Left colon (tissue), 2 donors: ENCODE data around the gene METTL5. TPM values are rescaled to one million over a fixed set of nuclear protein-coding genes. Genes with fewer than 3 reads are reported as not detected.
"Not testable (repeated sequence)": the region's sequence is repeated elsewhere in the genome, so short reads cannot be mapped to it uniquely, and the experiment has no call there.

Experiments
- ATAC-seq: fragments of 200-7000 bp; cut with Tn5 transposase; one replicate; pipeline ENCODE4 v1.9.1; 2020; ENCODE audit warnings: mild to moderate bottlenecking, moderate library complexity
- DNase-seq, 2 donors: peaks; one replicate each; pipeline ENCODE4 v3.0.0-alpha.2; 2020
- intact Hi-C, 2 donors: fragments of 100-400 bp; cut with DNase I in 1 of 2; cut with micrococcal nuclease in 1 of 2; formaldehyde crosslinking; loops; one replicate each; pipeline versions ENCODE4 v1.11.2 to v1.14.0; 2022; cut with DNase I, micrococcal nuclease
- long read RNA-seq: library from polyadenylated mRNA; unstranded; transcript quantifications from one replicate; pipeline ENCODE4 v2.0.0, GENCODE V29; 2021
- total RNA-seq, 2 donors: library from RNA; stranded (reverse); fragmentation: NEBNext Ultra II Directional; extraction: Animal tissue kit (Norgen Biotek cat#: 25700); gene quantifications; one replicate each; pipeline ENCODE4 v1.2.1, GENCODE V29; 2021
- donor health status: DM: no; HTN: no; CAD: no.
- donor health status: DM: yes; HTN: yes; CAD: no.

METTL5 gene
- 10 to 100 TPM; 42.2 to 44.7 TPM for total RNA-seq
- long read RNA-seq, transcript METTL5-203 (8 exons, 800 nt), result major isoform, 11 of 24 reads
- long read RNA-seq, transcript METTL5-206 (8 exons, 880 nt), result minor isoform, 10 of 24 reads
- long read RNA-seq, partial matches to known transcripts, result 0 of 24 reads
- long read RNA-seq, other reads (novel, unspliced or antisense), result 0 of 24 reads

DNA sequence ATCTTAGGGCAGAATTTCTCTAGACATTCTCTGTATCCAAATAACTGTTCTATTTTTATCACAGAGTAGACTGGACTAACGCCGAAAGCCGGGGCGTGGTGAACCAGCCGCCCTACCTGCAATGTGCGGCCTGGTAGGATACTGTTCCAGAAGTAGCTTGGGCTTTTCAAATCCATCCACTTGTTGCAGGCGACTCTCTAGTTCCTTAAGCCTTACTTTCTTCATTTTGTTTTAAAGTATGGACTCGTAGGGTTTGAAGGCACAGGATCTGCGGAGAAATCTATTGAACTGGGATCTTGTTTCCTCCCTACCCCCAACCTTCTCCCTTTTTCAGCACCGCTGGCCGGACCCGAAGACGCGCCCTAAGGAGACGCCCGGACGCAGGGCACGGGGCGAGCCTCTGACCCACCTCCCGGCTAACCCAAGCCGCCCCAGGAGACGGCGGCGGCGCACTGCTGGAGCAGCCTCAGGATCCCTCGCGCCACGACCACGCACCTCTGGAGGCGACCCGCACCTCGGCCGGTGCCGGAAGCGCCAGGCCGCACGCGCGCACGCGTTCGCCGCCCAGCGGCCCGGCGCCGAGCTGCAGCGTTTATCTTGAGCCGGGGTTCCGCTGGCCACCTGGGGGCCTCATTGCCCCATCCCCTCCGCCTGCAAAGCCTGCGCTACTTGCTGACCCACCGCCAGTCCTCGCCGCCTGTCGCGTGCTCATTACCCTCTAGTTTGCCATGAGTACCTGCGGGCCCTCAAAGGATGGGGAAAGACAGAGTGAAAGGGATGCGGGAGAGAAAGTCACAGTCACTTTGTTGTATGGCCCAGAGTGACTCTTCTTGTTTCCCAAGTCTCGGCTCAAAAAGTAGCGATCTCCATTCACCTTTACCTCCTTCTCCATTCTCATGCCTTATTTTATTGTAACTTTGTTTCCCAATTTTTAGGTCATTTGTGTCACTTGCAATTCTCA lies at the start of gene METTL5:
METTL5 (minus strand) TSS at position 533 of the 961 bp plus-strand sequence; CDS start at position 225, 308 bp downstream.
- intact Hi-C loops, result loop anchor here in 1 of 2 donors (10.0 kb wide), 1 partner anchor 100 kb away; no protein-coding TSS in a partner anchor
- DNase-seq, result peak; percentile 70 to 85
- ATAC-seq, result peak; percentile 75

DNA sequence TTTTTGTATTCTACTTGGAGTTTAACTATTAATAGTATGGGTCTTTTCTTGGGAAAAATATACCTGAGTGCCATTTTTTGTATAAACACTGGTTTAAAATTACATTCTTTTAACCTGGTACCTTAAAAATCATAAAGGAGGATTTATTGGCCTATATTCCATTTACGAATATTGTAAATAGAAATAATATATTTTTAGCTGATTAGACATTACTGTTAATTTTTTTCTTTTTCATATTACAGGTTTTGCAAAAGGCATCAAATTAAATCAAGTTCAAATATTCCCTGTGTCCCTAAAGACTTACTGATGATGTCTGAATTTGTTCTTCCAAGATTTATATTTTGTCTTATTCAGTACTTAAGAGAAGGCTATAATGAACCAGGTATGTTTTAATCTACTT lies 47.3 kb upstream of the METTL5 start:
- no peak for DNase-seq
- intact Hi-C loops, result no loop called here
- no peak for ATAC-seq

DNA sequence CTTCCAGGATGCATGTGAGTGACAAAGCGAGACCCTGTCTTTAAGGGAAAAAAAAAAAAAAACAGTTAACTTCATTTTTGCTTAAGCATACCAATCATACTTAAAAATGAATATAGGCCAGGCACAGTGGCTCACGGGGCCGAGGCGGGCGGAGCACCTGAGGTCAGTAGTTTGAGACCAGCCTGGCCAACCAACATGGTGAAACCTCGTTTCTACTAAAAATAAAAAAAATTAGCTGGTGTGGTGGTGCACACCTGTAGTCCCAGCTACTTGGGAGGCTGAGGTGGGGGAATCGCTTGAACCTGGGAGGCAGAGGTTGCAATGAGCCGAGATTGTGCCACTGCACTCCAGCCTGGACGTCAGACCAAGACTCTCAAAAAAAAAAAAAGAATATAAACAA lies 46.7 kb upstream of the METTL5 start:
- ATAC-seq, intact Hi-C loops, DNase-seq: not testable (repeated sequence)

DNA sequence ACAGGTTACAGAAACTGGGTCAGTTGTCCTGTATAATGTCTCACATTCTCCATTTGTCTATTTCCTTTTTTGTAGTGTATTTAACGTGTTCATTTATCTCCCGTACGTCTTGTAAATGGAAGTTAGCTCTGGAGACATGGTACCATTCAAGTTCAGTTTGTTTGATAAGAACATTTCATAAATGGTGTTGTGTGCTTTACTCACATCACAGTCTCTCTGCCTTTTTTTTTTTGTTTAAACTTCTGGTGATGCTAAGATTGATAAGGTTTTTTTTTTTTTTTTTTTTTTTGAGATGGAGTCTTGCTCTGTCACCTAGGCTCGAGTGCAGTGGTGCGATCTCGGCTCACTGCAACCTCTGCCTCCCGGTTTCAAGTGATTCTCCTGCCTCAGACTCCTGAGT lies 44.2 kb upstream of the METTL5 start:
- intact Hi-C loops, result no loop called here
- DNase-seq (no peak), ATAC-seq (no peak)

DNA sequence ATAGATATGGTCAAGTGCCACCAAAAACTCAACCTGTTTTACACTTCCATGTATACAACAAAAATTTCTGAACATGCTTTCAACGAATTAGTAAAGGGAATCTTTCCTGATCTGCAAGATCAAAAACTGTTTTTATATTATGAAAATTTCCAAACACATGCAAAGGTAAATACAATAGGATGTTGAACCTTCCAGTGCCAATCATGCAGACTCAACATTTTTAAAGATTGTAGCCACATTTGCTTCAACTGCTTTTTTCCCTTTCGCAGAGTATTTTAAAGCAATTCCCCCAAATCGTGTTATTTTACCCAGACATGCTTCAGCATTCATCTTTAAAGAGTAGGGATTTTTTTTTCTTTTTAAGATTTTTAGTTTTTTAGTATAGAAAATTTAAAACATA lies 42.9 kb upstream of the METTL5 start:
- no peak for DNase-seq
- intact Hi-C loops, result no loop called here
- ATAC-seq, result no peak

DNA sequence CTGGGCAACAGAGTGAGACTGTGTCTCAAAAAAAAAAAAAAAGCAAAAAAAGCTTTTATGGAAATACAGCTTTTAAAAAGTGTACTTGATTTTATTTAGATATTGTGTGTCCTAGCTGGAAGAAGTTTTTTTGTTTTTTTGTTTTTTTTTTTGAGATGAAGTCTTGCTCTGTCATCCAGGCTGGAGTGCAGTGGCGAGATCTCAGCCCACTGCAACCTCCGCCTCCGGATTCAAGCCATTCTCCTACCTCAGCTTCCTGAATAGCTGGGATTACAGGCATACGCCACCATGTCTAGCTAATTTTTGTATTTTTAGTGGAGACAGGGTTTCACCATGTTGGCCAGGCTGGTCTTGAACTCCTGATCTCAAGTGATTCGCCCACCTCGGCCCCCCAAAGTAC lies 41.5 kb upstream of the METTL5 start:
- intact Hi-C loops, DNase-seq: not testable (repeated sequence)

DNA sequence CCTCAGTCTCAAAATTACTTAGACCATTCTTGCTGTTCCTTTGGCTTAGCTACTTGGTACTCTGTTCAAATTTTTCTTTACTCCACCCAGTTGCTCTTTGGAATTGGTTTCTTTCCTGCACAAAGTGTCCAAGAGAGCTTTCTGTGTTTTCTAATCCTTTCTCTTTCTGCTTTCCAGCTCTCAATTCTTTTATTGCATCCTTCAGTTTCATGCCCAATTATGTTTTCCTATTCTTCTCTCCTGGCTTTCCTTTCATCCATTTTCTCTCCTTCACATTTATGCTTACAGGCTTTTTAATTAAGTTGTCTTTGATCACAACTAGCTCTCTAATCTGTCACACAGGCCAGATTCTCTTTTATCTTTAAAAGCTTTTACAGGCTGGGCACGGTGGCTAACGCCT lies 40.8 kb upstream of the METTL5 start:
- no peak for ATAC-seq
- no peak for DNase-seq
- intact Hi-C loops, result no loop called here

More for the DNA sequence above, 41.5 kb upstream of the METTL5 start:
- ATAC-seq, result not testable (repeated sequence)

DNA sequence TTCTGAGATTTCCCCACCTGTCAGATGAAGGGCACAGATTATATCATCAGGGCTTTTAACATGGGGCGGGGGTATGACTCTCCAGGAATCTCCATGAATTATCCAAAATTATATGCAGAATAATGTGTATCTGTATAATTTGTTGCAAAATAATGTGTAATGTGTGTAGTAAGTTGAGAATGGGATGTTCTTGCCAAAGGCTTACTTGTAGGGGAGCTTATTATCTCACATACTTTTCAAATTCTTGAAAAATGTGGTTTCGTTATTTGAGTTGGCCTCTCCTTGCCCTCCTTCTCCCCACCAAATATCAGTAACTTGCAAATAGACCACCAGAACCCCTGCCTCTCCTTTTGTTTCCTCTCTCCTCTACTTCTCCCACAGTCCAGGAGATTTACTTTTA lies 38.1 kb upstream of the METTL5 start:
- ATAC-seq (no peak), DNase-seq (no peak)
- intact Hi-C loops, result no loop called here

DNA sequence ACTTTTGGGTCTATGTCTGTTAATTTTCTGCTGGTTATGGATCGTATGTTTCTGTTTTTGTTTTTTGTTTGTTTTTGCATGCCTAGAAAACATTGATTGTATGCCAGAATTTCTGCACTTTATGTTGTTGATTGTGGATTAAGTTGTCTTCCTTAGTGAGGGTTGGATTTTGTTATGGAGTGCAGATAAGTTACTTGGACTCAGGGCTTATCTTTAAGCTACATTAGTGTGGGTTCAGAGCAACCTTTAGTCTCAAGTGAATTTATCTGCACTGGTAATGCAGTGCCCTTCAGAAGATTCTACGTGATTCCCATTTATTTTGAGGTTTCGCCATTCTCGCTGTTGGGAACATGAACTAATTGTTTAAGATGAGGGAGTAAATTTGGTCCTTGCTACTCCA lies 35.4 kb upstream of the METTL5 start:
- ATAC-seq (no peak), DNase-seq (no peak)
- intact Hi-C loops, result no loop called here

DNA sequence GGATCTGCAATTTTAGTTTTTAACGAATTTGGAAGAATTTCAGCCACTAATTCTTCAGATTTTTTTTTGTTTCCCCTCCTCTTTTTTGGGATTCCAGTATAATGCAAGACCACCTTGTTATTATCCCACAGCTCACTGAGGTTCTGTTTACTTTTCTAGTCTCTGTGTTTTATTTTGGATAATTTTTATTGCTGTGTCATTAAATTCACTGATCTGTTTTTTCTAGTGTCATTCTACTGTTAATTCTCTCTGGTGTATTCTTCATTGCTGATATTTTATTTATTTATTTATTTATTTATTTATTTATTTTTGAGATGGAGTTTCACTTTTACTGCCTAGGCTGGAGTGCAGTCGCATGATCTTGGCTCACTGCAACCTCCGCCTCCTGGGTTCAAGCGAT lies 34.7 kb upstream of the METTL5 start:
- DNase-seq (no peak), ATAC-seq (no peak)
- intact Hi-C loops, result no loop called here

DNA sequence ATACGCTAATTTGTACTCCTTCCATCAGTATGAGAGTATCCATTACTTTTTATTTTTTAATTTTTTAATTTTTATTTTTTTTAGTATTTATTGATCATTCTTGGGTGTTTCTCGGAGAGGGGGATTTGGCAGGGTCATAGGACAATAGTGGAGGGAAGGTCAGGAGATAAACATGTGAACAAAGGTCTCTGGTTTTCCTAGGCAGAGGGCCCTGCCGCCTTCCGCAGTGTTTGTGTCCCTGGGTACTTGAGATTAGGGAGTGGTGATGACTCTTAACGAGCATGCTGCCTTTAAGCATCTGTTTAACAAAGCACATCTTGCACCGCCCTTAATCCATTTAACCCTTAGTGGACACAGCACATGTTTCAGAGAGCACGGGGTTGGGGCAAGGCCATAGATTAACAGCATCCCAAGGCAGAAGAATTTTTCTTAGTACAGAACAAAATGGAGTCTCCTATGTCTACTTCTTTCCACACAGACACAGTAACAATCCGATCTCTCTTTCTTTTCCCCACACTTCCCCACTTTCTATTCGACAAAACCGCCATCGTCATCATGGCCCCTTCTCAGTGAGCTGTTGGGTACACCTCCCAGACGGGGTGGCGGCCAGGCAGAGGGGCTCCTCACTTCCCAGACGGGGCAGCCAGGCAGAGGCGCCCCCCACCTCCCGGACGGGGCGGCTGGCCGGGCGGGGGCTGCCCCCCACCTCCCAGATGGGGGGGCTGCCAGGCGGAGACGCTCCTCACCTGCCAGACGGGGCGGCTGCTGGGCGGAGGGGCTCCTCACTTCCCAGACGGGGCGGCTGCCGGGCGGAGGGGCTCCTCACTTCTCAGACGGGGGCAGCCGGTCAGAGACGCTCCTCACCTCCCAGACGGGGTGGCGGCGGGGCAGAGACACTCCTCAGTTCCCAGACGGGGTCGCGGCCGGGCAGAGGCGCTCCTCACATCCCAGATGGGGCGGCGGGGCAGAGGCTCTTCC lies 30.9 kb upstream of the METTL5 start:
- ATAC-seq, intact Hi-C loops: not testable (repeated sequence)

DNA sequence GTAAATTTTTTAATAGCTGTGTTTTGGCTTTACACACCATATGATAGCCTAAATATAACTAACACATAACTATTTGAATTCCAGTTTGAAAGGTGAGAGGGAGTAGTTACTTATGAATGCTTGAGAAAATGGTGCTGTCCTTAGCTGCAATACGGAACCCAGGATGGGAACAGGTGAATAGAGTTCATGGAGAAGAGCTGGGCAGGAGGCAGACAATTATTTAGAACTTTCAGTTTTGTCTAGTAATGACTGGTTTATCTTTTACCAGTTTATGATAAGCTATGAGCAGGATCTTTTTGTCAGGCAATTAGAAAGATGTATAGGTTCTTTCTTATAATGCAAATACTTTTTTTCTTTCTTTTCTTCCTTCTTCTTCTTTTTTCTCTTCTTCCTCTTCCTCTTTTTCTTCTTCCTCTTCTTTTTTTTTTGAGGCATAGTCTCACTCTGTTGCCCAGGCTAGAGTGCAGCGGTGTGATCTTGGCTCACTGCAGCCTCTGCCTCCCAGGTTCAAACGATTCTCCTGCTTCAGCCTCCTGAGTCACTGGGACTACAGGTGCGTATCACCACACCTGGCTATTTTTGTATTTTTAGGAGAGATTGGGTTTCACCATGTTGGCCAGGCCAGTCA lies 28.4 kb upstream of the METTL5 start:
- DNase-seq, result no peak
- ATAC-seq, result no peak
- intact Hi-C loops, result no loop called here

More for the DNA sequence above, 30.9 kb upstream of the METTL5 start:
- not testable (repeated sequence) for DNase-seq

DNA sequence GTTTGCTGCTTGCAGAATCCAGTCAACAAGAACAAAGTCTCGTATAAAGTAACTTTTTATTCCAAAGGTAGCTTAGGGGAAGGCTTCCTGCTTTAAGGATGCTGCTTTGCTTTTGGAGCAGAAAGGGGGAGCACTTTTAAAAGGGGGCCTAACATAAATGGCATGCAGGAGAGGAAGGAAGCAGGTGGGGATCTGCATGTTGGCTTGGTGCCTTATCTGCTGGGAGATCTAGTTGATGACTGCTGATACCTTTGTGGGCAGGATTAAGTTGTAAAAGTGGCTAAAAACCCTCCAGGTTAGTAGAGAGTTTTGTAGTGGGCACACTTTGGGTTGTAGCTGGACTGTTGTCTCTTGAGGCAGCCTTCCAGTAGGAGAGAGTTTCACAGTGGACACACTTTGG lies 25.0 kb upstream of the METTL5 start:
- ATAC-seq, result no peak
- intact Hi-C loops, result no loop called here
- DNase-seq, result no peak

DNA sequence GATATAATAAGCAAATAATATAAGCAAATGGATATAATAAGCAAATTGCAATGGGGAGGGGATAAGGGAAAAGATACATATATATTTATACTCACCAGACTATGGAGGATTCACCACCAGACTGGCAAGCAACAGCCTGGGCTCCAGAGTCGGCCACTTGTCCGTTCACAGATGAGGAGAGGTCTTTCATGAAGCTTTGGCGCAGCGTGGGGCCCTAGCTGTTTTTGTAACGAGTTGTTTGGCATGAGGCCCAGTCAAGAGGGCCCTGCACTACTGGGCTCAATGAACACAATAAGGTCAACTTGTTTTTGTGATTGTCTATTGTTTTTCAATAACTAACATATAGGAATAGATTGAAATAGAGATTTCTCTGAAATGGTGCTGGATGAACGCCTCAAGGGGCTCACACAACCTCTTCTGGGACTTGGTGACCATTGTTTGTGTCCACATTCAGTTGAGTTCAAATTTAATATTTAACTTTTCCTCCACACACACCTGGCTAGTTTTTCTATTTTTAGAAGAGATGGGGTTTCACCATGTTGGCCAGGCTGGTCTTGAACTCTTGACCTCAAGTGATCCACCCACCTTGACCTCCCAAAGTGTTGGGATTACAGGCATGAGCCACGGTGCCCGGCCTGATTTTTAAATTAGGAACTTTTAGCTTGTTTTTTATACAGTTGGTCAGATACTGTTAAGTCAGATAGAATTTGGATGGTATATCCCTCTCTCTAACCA lies 24.4 kb upstream of the METTL5 start:
- intact Hi-C loops, DNase-seq, ATAC-seq: not testable (repeated sequence)

DNA sequence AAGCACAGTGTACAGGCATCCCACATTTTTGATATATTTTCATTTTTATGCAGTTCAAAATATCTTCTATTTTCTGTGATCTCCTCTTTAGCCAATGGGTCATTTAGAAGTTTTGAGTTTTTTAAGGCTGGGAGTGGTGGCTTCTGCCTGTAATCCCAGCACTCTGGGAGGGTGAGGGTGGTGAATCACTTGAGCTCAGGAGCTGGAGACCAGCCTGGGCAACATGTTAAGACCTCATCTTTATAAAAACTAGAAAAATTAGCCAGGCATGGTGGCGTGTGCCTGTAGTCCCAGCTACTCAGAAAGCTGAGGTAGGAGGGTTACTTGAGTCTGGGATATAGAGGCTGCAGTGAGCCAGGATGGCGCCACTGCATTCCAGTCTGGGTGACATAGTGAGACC lies 20.3 kb upstream of the METTL5 start:
- ATAC-seq (no peak), DNase-seq (no peak)
- intact Hi-C loops, result no loop called here

DNA sequence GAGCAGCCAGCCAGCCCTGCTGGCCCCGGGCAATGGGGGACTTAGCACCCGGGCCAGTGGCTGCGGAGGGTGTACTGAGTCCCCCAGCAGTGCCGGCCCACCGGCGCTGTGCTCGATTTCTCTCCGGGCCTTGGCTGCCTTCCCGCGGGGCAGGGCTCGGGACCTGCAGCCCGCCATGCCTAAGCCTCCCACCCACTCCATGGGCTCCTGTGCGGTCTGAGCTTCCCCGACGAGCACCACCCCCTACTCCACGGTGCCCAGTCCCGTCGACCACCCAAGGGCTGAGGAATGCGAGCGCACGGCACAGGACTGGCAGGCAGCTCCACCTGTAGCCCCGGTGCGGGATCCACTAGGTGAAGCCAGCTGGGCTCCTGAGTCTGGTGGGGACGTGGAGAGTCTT lies 16.9 kb upstream of the METTL5 start:
- DNase-seq, ATAC-seq, intact Hi-C loops: not testable (repeated sequence)

DNA sequence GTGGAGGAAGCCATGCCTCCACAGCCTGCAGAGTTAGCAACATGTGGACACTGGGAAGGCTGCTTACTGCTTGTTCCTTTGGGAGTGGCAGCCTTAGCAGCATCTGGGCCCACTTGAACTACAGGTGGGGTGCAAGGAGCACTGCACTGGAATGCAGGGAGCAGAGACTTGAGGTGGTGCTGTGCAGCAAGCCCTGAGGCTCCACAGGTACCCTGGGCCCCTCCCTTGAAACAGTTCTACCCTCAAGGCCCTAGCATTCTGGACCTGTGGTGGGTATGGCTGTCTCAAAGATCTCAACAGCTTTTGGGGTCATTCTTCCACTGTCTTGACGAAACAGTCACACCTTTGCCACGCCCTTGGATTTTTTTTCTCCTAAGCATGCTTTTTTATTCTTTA lies 16.0 kb upstream of the METTL5 start:
- intact Hi-C loops, result no loop called here
- DNase-seq (no peak), ATAC-seq (no peak)
